Sigmoid colon (tissue), 4 donors: ENCODE data around the gene DBN1.

Experiments used
- EP300 ChIP-seq, 4 donors: sonication (generic); formaldehyde crosslinking; IDR thresholded peaks; one replicate each; pipeline ENCODE4 v1.6.1; 2017; ENCODE audit warnings: antibody characterized with exemption in 4 of 4
- TF ChIP-seq, protein P1 (sequence below), 4 experiments: fragments of 450-650 bp in 3 of 4; fragments of 200-600 bp in 1 of 4; IDR thresholded peaks; one replicate each; pipeline ENCODE4 v1.5.1; 2016 to 2019; ENCODE audit warnings: antibody characterized with exemption in 4 of 4, mild to moderate bottlenecking in 3 of 4, moderate library complexity in 2 of 4

DNA sequence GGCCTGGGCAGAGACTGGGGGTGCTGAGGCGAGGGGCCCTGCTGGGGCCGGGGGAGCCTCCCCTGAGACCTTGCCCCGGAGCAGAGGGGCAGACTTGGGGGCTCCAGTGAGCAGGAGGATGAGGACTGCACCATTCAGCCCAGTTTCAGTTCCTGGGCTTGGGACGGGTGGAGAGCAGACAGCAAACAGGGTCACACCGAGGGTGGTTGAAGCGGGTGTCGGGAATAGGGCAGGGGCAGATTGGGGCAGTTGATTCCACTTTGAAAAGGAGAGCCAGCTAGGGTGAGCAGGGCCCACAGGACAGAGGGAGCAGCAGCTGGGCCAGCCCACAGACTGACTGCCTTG lies 42.5 kb downstream of the DBN1 start:
- no peak for TF ChIP-seq EP300 (IDR thresholded peaks at IDR 0.05)
- TF ChIP-seq, protein P1, sequence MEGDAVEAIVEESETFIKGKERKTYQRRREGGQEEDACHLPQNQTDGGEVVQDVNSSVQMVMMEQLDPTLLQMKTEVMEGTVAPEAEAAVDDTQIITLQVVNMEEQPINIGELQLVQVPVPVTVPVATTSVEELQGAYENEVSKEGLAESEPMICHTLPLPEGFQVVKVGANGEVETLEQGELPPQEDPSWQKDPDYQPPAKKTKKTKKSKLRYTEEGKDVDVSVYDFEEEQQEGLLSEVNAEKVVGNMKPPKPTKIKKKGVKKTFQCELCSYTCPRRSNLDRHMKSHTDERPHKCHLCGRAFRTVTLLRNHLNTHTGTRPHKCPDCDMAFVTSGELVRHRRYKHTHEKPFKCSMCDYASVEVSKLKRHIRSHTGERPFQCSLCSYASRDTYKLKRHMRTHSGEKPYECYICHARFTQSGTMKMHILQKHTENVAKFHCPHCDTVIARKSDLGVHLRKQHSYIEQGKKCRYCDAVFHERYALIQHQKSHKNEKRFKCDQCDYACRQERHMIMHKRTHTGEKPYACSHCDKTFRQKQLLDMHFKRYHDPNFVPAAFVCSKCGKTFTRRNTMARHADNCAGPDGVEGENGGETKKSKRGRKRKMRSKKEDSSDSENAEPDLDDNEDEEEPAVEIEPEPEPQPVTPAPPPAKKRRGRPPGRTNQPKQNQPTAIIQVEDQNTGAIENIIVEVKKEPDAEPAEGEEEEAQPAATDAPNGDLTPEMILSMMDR (IDR thresholded peaks at IDR 0.05): no peak
